ENCODE measurements around the gene CEACAM8.
"Not testable (repeated sequence)": the region's sequence is repeated elsewhere in the genome, so short reads cannot be mapped to it uniquely, and the experiment has no call there.

CEACAM8 gene

DNA sequence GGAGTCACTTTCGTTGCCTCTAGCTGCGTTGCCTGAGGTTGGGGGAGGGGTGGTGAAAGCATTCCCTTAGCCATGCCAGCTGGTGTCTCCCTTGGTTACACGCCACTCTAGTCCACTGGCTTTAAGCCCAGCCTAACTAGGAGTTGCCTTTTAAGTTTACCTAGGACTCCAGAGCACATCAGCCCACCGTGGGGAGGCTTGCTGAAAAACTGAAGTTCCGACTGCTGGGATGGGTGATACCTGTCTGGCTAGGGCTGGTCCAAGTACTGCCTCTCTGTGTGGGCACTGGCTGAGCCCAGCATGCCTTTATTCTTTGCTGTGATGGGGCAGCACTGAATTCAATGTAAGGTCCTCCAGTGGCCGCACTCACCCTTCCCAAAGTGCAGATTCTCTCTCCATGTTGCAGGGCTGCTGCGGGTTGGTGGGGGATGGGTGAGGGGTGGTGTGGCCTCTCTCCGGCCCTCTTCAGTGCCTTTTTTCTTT is 54.6 kb downstream of the CEACAM8 start:
- DNase-seq: no peak

DNA sequence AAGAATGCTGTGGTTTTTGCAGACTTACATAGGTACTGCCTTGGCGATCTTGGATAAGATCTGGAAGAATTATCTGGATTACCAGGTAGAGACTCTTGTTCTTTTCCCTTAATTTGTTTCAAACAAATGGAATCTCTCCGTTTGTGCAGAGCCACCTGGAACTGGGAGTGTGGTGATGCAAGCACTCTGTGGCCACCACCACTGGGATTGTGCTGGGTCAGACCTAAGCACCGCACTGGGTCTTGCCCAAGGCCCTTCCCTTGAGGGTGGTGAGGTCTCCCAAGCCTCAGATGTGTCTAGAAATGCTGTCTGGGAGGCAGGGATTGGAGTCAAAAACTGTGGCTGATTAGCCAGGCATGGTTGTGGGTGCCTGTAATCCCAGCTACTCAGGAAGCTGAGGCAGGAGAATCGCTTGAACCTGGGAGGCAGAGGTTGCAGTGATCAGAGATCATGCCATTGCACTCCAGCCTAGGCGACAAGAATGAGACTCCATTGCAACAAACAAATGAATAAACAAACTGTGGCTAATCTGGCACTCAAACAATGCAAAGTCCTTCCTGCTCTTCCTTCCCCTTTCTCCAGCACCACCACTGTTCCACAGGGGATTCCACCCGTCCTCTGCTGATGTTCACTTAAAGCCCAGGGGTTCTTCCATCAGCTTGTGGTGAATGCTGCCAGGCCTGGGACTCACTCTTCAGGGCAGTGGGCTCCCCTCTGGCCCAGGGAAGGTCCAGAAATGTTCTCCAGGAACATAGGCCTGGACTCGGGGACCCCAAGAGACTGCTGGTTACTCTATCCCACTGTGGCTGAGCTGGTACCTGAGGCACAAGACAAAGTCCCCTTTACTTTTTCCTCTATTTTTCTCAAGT is 55.6 kb downstream of the CEACAM8 start:
- DNase-seq: no peak

DNA sequence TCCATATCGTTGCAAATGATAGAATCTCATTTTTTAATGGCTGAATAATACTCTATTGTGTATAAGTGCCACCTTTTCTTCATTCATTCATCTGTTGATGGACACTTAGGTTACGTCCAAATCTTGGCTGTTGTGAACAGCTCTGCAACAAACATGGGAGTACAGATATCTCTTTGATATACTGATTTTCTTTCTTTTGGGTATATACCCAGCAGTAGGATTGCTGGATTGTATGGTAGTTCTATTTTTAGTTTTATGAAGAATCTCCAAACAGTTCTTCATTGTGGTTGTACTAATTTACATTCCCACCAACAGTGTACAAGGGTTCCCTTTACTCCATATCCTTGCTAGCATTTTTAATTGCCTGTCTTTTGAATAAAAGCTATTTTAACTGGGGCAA is 59.4 kb downstream of the CEACAM8 start:
- DNase-seq: not testable (repeated sequence)

DNA sequence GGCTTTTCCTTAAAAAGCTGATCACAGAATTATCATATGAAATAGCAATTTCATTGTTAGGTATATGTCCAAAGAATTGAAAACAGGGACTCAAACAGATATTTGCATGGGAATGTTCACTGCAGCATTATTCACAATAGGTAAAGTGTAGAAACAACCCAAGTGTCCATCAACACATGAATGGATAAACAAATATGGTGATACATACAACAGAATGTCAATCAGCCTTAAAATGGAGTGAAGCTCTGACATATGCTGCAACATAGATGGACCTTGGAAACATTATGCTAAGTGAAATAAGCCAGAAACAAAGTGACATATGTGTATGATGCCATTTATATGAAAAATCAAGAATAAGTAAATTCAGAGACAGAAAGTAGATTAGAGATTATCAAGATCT is 60.3 kb downstream of the CEACAM8 start:
- DNase-seq: no peak

DNA sequence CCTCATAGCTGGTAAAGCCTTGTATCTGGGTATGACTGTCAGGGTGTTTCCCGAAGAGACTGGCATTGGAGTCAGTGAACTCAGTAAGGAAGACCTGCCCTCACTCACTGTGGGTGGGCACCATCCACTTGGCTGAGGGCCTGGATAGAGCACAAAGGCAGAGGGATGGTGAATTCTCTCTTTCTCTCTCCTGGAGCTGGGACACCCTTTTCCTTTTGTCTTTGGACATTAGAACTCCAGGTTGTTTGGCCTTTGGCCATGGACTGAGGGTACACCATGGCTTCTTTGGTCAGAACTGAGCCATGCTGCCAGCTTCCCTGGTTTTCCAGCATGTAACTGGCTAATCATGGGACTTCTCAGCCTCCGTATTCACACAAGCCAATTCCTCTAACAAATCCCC is 61.8 kb downstream of the CEACAM8 start:
- no peak for DNase-seq

DNA sequence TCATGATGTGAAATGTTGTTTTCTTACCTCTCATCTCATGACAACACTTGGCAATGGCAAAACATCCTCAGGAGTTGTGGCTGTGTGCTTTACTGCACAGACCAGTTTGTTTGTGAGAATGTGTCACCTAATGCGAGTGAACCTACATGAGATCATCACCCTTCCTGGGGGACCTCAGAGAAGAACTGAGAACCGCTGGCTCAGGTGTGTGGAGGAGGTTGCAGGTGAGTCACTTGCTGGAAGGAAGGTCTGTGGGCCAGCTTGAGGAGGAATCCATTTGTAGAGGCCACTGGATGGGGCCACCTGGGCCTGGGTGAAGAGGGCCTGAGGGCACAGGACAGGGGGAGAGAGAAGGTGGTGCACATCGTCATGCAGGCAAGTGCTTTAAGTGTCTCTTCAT is 63.4 kb downstream of the CEACAM8 start:
- DNase-seq: no peak
